Measurements from ENCODE around the gene TECTB.

The TECTB gene

DNA sequence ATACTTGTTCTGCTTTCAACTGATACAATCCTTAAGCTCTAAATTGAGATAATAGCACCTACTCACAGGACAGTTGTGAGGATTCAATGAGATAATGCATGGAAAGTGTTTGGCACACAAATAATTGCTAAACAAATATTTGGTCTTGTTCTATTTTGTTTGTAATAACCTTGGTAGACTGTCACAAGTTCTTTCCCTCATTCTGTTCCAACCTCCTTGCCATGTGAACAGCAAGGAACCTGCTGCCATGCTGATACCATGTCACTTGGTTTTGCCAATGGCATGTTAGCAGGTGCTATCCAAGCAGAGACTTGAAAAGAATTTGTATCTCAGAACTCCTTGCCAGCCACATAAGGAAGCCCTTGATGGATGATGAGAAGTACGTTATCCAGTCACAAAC, 24.8 kb upstream of the TECTB start:
- Mint-ChIP-seq H3K27ac (no peak overlapping the region), H3K4me3 (no peak overlapping the region), H3K4me1 (ENCODE audit: low read depth) (no peaks in the 10 kb centered on the region), H3K36me3 (ENCODE audit: low read depth) (no peaks in the 10 kb centered on the region), H3K27me3 (peaks cover 8% of the 10 kb centered on the region), H3K9me3 (no peaks in the 10 kb centered on the region)
- DNase-seq, result no peak

DNA sequence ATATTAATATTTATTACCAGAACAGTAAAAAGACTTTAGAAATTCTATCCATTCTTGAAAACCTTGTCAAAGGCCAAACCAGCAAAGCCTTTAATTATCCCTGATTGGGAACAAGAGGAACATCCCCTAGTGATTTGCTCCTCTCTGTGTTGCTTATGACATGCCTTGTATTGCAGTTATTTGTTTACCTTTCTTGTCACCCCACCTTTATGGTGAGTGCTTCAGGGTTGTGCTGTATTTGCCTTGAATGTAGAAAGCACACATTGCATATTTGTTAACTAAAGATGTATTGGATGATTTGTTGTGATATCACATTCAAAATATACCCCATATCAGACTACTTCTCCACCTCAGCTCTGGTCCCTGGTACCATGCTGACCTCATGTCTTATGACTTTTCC, 23.5 kb upstream of the TECTB start:
- no peaks in the 10 kb centered on the region for H3K9me3 Mint-ChIP-seq
- no peaks in the 10 kb centered on the region for H3K4me1 Mint-ChIP-seq (ENCODE audit: low read depth)
- no peak overlapping the region for H3K27ac Mint-ChIP-seq
- no peak overlapping the region for H3K4me3 Mint-ChIP-seq
- no peaks in the 10 kb centered on the region for H3K36me3 Mint-ChIP-seq (ENCODE audit: low read depth)
- DNase-seq, result no peak
- H3K27me3 Mint-ChIP-seq, result peaks cover 8% of the 10 kb centered on the region

DNA sequence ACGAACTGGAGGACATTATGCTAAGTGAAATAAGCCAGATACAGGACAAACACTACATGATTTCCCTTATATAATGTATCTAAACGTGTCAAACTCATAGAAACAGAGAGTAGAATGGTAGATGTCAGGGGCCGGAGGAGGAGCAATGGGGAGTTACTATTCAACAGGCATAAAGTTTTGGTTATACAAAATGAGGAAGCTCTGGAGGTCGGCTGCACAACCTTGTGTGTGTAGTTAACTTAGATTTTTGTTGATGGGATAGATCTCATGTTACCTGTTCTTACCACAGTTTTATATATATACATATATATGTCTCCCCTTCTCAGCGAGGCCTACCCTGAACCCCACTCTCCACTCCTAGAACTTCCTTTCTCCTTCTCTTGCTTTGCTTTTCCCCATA, 22.4 kb upstream of the TECTB start:
- no peaks in the 10 kb centered on the region for H3K9me3 Mint-ChIP-seq
- peaks cover 5% of the 10 kb centered on the region for H3K27me3 Mint-ChIP-seq
- H3K4me1 Mint-ChIP-seq (ENCODE audit: low read depth), result no peaks in the 10 kb centered on the region
- no peak overlapping the region for H3K27ac Mint-ChIP-seq
- no peaks in the 10 kb centered on the region for H3K36me3 Mint-ChIP-seq (ENCODE audit: low read depth)
- DNase-seq, result no peak
- no peak overlapping the region for H3K4me3 Mint-ChIP-seq

- H3K9me3 Mint-ChIP-seq, result no peaks in the 10 kb centered on the region
- H3K4me3 Mint-ChIP-seq, result no peak overlapping the region
- H3K27ac Mint-ChIP-seq, result no peak overlapping the region
- DNase-seq, result no peak
- H3K36me3 Mint-ChIP-seq (ENCODE audit: low read depth), result no peaks in the 10 kb centered on the region
- peaks cover 5% of the 10 kb centered on the region for H3K27me3 Mint-ChIP-seq
- H3K4me1 Mint-ChIP-seq (ENCODE audit: low read depth), result no peaks in the 10 kb centered on the region
Measured at GRCh38 chr10:112261281-112261822, 21.8 kb upstream of the TECTB start.

- Mint-ChIP-seq H3K4me3 (no peak overlapping the region), H3K27me3 (peaks cover 5% of the 10 kb centered on the region), H3K36me3 (ENCODE audit: low read depth) (no peaks in the 10 kb centered on the region), H3K9me3 (no peaks in the 10 kb centered on the region), H3K27ac (no peak overlapping the region), H3K4me1 (ENCODE audit: low read depth) (no peaks in the 10 kb centered on the region)
- no peak for DNase-seq
Measured at GRCh38 chr10:112262546-112262945, 20.7 kb upstream of the TECTB start.

- Mint-ChIP-seq H3K4me3 (no peak overlapping the region), H3K27ac (no peak overlapping the region), H3K9me3 (no peaks in the 10 kb centered on the region), H3K36me3 (ENCODE audit: low read depth) (no peaks in the 10 kb centered on the region), H3K27me3 (peaks cover 9% of the 10 kb centered on the region), H3K4me1 (ENCODE audit: low read depth) (no peaks in the 10 kb centered on the region)
- no peak for DNase-seq
Measured at GRCh38 chr10:112265745-112266144, 17.5 kb upstream of the TECTB start.

DNA sequence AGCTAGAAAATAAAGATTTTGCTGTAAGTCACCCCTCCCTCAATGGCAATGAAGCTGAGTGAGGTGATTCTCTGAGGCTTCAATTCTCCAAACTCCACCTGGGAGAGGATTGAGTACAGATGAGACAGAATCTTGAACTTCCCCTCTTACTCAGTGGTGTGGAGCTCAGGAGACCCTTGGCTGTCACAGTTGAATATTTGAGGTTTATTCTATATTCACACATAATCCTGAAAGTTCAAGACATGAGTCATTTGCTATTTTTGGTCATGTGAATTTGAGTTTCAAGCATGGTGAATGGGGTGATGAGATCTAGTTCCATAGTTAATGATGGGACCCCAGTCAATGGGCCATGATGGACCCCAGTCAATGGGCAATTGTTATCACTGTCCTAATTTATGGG, 13.9 kb upstream of the TECTB start:
- peaks cover 11% of the 10 kb centered on the region for H3K27me3 Mint-ChIP-seq
- no peak for DNase-seq
- no peak overlapping the region for H3K27ac Mint-ChIP-seq
- no peak overlapping the region for H3K4me3 Mint-ChIP-seq
- no peaks in the 10 kb centered on the region for H3K9me3 Mint-ChIP-seq
- no peaks in the 10 kb centered on the region for H3K4me1 Mint-ChIP-seq (ENCODE audit: low read depth)
- H3K36me3 Mint-ChIP-seq (ENCODE audit: low read depth), result no peaks in the 10 kb centered on the region

GRCh38 chr10:112271982-112272381, 11.2 kb upstream of the TECTB start:
- Mint-ChIP-seq H3K4me1 (ENCODE audit: low read depth) (no peaks in the 10 kb centered on the region), H3K9me3 (no peaks in the 10 kb centered on the region), H3K27me3 (peaks cover 11% of the 10 kb centered on the region), H3K27ac (no peak overlapping the region), H3K4me3 (no peak overlapping the region), H3K36me3 (ENCODE audit: low read depth) (no peaks in the 10 kb centered on the region)
- DNase-seq, result no peak

- H3K27ac Mint-ChIP-seq, result no peak overlapping the region
- no peaks in the 10 kb centered on the region for H3K4me1 Mint-ChIP-seq (ENCODE audit: low read depth)
Measured at GRCh38 chr10:112274831-112275230, 8.4 kb upstream of the TECTB start.

GRCh38 chr10:112275512-112276245, 7.5 kb upstream of the TECTB start:
- no peaks in the 10 kb centered on the region for H3K36me3 Mint-ChIP-seq (ENCODE audit: low read depth)
- no peak for DNase-seq
- H3K4me1 Mint-ChIP-seq (ENCODE audit: low read depth), result no peaks in the 10 kb centered on the region
- no peaks in the 10 kb centered on the region for H3K9me3 Mint-ChIP-seq
- no peak overlapping the region for H3K4me3 Mint-ChIP-seq
- peaks cover 28% of the 10 kb centered on the region for H3K27me3 Mint-ChIP-seq
- no peak overlapping the region for H3K27ac Mint-ChIP-seq

More at GRCh38 chr10:112274831-112275230, 8.4 kb upstream of the TECTB start:
- Mint-ChIP-seq H3K4me3 (no peak overlapping the region), H3K27me3 (peaks cover 21% of the 10 kb centered on the region), H3K36me3 (ENCODE audit: low read depth) (no peaks in the 10 kb centered on the region), H3K9me3 (no peaks in the 10 kb centered on the region)
- no peak for DNase-seq

DNA sequence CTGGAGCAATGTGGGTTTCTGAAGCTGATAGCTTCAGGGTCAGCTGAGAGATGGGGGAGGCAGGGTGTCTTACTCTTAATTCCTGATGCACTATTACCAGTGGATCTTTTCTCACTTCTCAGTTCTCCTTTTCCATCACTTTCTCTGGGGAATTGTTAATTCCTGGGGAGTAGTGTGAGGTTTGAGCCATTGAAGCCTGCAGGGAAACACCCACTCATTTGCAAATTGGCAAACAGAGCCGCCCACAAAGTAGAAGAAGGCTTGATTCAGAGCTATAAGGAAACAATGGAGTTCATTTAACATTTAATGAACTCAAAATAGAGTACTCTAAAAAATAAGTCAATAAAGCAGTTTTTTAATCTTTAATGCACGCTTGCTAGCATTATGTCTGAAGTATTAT, 4.3 kb upstream of the TECTB start:
- no peaks in the 10 kb centered on the region for H3K4me1 Mint-ChIP-seq (ENCODE audit: low read depth)
- H3K36me3 Mint-ChIP-seq (ENCODE audit: low read depth), result no peaks in the 10 kb centered on the region
- DNase-seq, result no peak
- no peak overlapping the region for H3K4me3 Mint-ChIP-seq
- H3K27me3 Mint-ChIP-seq, result peaks cover 37% of the 10 kb centered on the region
- H3K27ac Mint-ChIP-seq, result no peak overlapping the region
- H3K9me3 Mint-ChIP-seq, result no peaks in the 10 kb centered on the region

DNA sequence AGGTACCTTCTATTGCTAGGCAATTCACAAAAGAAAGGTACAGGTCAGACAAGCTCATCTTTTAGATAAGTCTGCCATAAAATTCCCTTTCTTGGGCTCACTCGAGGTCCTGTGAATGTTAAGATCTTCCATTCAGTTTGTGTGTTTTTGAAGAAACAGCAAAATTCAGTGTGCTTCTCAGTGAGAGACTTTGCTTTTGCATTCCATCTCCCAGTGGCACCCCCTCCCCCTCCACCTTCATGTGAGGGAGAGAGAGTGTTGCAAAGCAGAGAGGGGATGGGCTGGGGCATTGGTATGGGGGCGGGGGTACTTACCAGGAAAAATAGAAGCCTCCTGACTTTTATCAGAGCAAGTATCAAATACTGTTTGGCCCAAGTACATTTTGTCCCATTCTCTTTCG, 3.8 kb upstream of the TECTB start:
- no peaks in the 10 kb centered on the region for H3K36me3 Mint-ChIP-seq (ENCODE audit: low read depth)
- H3K27ac Mint-ChIP-seq, result no peak overlapping the region
- no peaks in the 10 kb centered on the region for H3K4me1 Mint-ChIP-seq (ENCODE audit: low read depth)
- H3K27me3 Mint-ChIP-seq, result peaks cover 37% of the 10 kb centered on the region
- no peaks in the 10 kb centered on the region for H3K9me3 Mint-ChIP-seq
- H3K4me3 Mint-ChIP-seq, result no peak overlapping the region
- DNase-seq, result no peak

DNA sequence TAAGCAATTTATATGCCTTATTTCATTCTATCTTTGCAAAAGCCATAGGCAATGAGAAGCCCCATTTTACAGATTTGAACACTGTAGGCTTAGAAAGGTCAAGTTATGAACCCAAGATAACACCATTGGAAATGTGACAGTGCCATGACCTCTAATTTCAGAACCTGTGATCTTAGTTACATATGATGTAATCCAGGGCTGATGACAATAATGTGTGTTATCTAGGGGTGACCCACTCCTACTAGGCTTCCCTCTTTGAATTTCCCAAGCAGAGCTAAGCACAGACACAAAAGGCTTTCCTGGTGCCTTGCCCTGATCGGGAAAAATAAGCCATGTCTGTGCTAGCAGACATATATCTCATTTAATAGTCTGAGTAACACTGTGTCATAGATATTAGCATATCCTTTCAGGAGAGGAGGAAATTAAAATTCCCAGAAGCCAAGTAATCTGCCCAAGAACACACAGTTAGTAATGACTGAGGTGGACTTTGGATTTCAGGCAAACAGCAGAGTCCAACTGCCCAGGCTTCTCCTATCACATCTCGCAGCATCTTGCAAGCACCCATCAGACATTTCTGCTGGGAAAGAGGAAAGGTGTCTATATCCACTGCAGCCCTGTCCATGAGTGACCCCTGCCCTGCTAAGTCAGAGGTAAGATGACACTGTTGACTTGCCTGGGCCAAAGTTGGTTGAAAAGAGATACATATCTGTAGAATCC, 2.8 kb upstream of the TECTB start:
- no peak overlapping the region for H3K27ac Mint-ChIP-seq
- no peaks in the 10 kb centered on the region for H3K36me3 Mint-ChIP-seq (ENCODE audit: low read depth)
- H3K9me3 Mint-ChIP-seq, result no peaks in the 10 kb centered on the region
- H3K27me3 Mint-ChIP-seq, result peaks cover 41% of the 10 kb centered on the region
- H3K4me3 Mint-ChIP-seq, result no peak overlapping the region
- no peak for DNase-seq
- H3K4me1 Mint-ChIP-seq (ENCODE audit: low read depth), result no peaks in the 10 kb centered on the region

- Mint-ChIP-seq H3K36me3 (ENCODE audit: low read depth) (no peaks in the 10 kb centered on the region), H3K4me3 (no peak overlapping the region), H3K27ac (no peak overlapping the region), H3K9me3 (no peaks in the 10 kb centered on the region), H3K4me1 (ENCODE audit: low read depth) (no peaks in the 10 kb centered on the region), H3K27me3 (peaks cover 47% of the 10 kb centered on the region)
- no peak for DNase-seq
Measured at GRCh38 chr10:112282086-112282485, 1.1 kb upstream of the TECTB start.
